Keratinocyte (primary cell): Measurements from ENCODE around the gene ALPP.

ENCODE experiments used
- EZH2 ChIP-seq: IDR thresholded peaks from one replicate; pipeline ENCODE4 v1.6.1; 2012; ENCODE audit warnings: inconsistent platforms, mild to moderate bottlenecking, low read length, moderate library complexity
- TF ChIP-seq, protein P1 (sequence below), 3 experiments: IDR thresholded peaks in 1 of 3; conservative IDR thresholded peaks in 1 of 3; optimal IDR thresholded peaks in 1 of 3; 2 replicates in 2 of 3; 3 replicates in 1 of 3; pipeline versions ENCODE3 to v1.5.1; 2011; ENCODE audit warnings: low read length in 3 of 3, mild to moderate bottlenecking in 3 of 3, moderate library complexity in 2 of 3, control low read depth in 1 of 3, inconsistent platforms in 1 of 3; ENCODE audit not compliant: insufficient read depth in 2 of 3; ENCODE audit errors: extremely low read depth in 1 of 3

- TF ChIP-seq, protein P1, sequence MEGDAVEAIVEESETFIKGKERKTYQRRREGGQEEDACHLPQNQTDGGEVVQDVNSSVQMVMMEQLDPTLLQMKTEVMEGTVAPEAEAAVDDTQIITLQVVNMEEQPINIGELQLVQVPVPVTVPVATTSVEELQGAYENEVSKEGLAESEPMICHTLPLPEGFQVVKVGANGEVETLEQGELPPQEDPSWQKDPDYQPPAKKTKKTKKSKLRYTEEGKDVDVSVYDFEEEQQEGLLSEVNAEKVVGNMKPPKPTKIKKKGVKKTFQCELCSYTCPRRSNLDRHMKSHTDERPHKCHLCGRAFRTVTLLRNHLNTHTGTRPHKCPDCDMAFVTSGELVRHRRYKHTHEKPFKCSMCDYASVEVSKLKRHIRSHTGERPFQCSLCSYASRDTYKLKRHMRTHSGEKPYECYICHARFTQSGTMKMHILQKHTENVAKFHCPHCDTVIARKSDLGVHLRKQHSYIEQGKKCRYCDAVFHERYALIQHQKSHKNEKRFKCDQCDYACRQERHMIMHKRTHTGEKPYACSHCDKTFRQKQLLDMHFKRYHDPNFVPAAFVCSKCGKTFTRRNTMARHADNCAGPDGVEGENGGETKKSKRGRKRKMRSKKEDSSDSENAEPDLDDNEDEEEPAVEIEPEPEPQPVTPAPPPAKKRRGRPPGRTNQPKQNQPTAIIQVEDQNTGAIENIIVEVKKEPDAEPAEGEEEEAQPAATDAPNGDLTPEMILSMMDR (optimal IDR thresholded peaks at IDR 0.05 in 1 of 3, IDR thresholded peaks at IDR 0.05 in 1 of 3, conservative IDR thresholded peaks at IDR 0.05 in 1 of 3; ENCODE audit: extremely low read depth in 1 of 3, insufficient read depth in 2 of 3, low read length in 3 of 3) = no peak
- TF ChIP-seq EZH2 = no peak
Measured at GRCh38 chr2:232329716-232330067, 48.9 kb upstream of the ALPP start.
